Loucy (cell line): Measurements from ENCODE around the gene CACHD1.

Experiments used
- EZH2phosphoT487 ChIP-seq: fragments of 200-600 bp; IDR thresholded peaks from 2 replicates; pipeline ENCODE4 v1.6.1; 2018; ENCODE audit warnings: antibody characterized with exemption, mild to moderate bottlenecking, moderate library complexity, borderline replicate concordance
- TF ChIP-seq, protein P1 (sequence below): fragments of 200-600 bp; sonication (generic); conservative IDR thresholded peaks from 2 replicates; pipeline ENCODE4 v1.5.1; 2014; ENCODE audit warnings: mild to moderate bottlenecking, antibody characterized with exemption, low read length

GRCh38 chr1:64651841-64652240, 181.9 kb downstream of the CACHD1 start:
- TF ChIP-seq, protein P1, sequence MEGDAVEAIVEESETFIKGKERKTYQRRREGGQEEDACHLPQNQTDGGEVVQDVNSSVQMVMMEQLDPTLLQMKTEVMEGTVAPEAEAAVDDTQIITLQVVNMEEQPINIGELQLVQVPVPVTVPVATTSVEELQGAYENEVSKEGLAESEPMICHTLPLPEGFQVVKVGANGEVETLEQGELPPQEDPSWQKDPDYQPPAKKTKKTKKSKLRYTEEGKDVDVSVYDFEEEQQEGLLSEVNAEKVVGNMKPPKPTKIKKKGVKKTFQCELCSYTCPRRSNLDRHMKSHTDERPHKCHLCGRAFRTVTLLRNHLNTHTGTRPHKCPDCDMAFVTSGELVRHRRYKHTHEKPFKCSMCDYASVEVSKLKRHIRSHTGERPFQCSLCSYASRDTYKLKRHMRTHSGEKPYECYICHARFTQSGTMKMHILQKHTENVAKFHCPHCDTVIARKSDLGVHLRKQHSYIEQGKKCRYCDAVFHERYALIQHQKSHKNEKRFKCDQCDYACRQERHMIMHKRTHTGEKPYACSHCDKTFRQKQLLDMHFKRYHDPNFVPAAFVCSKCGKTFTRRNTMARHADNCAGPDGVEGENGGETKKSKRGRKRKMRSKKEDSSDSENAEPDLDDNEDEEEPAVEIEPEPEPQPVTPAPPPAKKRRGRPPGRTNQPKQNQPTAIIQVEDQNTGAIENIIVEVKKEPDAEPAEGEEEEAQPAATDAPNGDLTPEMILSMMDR: no peak
- no peak for TF ChIP-seq EZH2phosphoT487
